HL-60 (cell line): ENCODE data around the gene SHISA6.

Source experiments
- DNase-seq, 2 experiments: peaks; one replicate each; pipeline ENCODE4 v3.0.0-alpha.2; 2010 to 2020; ENCODE audit warnings: low read depth in 1 of 2, low spot score in 1 of 2
- H3K27ac ChIP-seq: fragments of 250-450 bp; sonication (Bioruptor Pico); replicated peaks from 2 replicates; pipeline ENCODE4 v1.5.1; 2020; ENCODE audit warnings: mild to moderate bottlenecking, moderate library complexity
- H3K27me3 ChIP-seq: fragments of 250-450 bp; sonication (Bioruptor Pico); 2 replicates; pipeline ENCODE4 v1.5.1; 2021; ENCODE audit warnings: mild to moderate bottlenecking, moderate library complexity; ENCODE audit not compliant: insufficient read depth, poor library complexity, severe bottlenecking
- H3K4me3 ChIP-seq: replicated peaks from 2 replicates; pipeline ENCODE4 v1.5.1; 2011; ENCODE audit warnings: mild to moderate bottlenecking, control low read depth, low read length; ENCODE audit not compliant: insufficient read depth
- GABPA ChIP-seq: IDR thresholded peaks from 2 replicates; pipeline ENCODE4 v1.6.1; 2012; ENCODE audit warnings: low read depth
- POLR2AphosphoS5 ChIP-seq: IDR thresholded peaks from 2 replicates; pipeline ENCODE4 v1.6.1; 2012; ENCODE audit warnings: low read depth
- SPI1 ChIP-seq: IDR thresholded peaks from 2 replicates; pipeline ENCODE4 v1.6.1; 2012; ENCODE audit warnings: low read depth, mild to moderate bottlenecking, borderline replicate concordance
- TF ChIP-seq, protein P1 (sequence below): IDR thresholded peaks from one replicate; pipeline ENCODE4 v1.5.1; 2011; ENCODE audit warnings: low read length, control low read depth, inconsistent platforms; ENCODE audit not compliant: insufficient read depth
- TF ChIP-seq, protein P2 (sequence below): IDR thresholded peaks from 2 replicates; pipeline ENCODE4 v1.6.1; 2012; ENCODE audit warnings: low read depth; ENCODE audit not compliant: insufficient replicate concordance

The SHISA6 gene

DNA sequence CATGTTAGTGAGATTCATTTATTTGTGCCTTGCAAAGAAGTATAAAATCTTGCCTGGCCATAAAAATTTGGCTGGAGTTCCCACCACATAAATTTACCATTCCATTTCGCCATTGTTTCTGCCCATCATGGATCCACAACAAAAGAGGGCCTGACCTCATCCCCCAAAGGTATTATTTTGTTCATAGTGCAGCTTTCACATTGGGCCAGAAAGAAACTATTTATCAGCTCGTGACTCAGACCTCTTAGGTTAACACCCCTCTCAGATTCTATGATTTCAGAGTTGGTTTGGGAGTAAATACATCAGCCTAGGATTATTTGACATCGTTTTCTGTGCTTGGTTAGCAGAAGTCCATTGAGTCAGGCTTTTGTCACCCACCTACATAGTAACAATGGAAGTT is 108.1 kb downstream of the SHISA6 start:
- DNase-seq = no peak
- TF ChIP-seq, protein P1, sequence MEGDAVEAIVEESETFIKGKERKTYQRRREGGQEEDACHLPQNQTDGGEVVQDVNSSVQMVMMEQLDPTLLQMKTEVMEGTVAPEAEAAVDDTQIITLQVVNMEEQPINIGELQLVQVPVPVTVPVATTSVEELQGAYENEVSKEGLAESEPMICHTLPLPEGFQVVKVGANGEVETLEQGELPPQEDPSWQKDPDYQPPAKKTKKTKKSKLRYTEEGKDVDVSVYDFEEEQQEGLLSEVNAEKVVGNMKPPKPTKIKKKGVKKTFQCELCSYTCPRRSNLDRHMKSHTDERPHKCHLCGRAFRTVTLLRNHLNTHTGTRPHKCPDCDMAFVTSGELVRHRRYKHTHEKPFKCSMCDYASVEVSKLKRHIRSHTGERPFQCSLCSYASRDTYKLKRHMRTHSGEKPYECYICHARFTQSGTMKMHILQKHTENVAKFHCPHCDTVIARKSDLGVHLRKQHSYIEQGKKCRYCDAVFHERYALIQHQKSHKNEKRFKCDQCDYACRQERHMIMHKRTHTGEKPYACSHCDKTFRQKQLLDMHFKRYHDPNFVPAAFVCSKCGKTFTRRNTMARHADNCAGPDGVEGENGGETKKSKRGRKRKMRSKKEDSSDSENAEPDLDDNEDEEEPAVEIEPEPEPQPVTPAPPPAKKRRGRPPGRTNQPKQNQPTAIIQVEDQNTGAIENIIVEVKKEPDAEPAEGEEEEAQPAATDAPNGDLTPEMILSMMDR = no peak
- no peak for TF ChIP-seq SPI1
- TF ChIP-seq, protein P2, sequence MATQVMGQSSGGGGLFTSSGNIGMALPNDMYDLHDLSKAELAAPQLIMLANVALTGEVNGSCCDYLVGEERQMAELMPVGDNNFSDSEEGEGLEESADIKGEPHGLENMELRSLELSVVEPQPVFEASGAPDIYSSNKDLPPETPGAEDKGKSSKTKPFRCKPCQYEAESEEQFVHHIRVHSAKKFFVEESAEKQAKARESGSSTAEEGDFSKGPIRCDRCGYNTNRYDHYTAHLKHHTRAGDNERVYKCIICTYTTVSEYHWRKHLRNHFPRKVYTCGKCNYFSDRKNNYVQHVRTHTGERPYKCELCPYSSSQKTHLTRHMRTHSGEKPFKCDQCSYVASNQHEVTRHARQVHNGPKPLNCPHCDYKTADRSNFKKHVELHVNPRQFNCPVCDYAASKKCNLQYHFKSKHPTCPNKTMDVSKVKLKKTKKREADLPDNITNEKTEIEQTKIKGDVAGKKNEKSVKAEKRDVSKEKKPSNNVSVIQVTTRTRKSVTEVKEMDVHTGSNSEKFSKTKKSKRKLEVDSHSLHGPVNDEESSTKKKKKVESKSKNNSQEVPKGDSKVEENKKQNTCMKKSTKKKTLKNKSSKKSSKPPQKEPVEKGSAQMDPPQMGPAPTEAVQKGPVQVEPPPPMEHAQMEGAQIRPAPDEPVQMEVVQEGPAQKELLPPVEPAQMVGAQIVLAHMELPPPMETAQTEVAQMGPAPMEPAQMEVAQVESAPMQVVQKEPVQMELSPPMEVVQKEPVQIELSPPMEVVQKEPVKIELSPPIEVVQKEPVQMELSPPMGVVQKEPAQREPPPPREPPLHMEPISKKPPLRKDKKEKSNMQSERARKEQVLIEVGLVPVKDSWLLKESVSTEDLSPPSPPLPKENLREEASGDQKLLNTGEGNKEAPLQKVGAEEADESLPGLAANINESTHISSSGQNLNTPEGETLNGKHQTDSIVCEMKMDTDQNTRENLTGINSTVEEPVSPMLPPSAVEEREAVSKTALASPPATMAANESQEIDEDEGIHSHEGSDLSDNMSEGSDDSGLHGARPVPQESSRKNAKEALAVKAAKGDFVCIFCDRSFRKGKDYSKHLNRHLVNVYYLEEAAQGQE = no peak
- no peak for TF ChIP-seq POLR2AphosphoS5
- TF ChIP-seq GABPA = no peak
- Histone ChIP-seq H3K27me3 (no peaks in the 10 kb centered on the region), H3K4me3 (no peak overlapping the region), H3K27ac (no peak overlapping the region)

DNA sequence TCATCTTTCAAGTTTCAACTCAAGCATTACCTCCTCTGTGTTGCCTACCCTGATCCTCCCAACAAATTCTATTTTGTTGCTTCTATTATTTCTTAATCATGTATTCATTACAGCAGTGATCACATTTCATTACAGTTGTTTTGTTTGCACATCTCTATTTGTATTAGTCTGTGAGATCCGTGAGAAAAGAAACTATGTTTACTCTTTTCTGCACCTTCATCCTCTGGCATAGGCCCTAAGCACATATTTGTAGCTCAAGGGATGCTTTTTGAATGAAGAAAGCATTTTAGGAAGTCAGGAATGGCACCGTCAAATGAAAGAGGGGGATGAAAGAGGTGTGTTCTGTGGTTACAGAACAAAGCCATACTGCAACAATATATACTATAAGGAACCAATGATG is 110.5 kb downstream of the SHISA6 start:
- Histone ChIP-seq H3K27ac (no peak overlapping the region), H3K4me3 (no peak overlapping the region), H3K27me3 (no peaks in the 10 kb centered on the region)
- DNase-seq = no peak
- TF ChIP-seq GABPA = no peak
- TF ChIP-seq POLR2AphosphoS5 = no peak
- TF ChIP-seq, protein P1 = no peak
- TF ChIP-seq SPI1 = no peak
- TF ChIP-seq, protein P2 = no peak

DNA sequence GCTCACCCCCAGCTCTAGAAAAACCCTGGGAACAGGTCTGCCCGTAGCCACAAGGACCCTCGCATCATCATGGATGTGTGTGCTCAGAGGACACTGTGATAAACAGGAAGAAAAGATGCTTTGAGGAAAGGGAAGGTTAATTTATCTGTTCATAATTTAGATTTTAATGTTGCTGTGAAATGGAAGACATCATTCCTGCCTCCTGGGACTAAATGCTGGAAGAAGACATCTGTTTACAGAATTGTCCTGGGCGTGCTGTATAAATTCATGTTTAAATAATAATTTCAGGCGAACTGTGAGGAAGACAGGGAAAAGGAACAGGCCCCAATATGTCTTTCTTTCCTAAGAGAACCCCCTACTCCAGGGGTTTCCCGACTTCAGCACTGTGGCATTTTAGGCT is 112.6 kb downstream of the SHISA6 start:
- H3K4me3 ChIP-seq = no peak overlapping the region
- no peak for DNase-seq
- H3K27me3 ChIP-seq = no peaks in the 10 kb centered on the region
- no peak overlapping the region for H3K27ac ChIP-seq
- TF ChIP-seq, protein P1 = no peak
- TF ChIP-seq, protein P2 = no peak
- TF ChIP-seq GABPA (no peak), POLR2AphosphoS5 (no peak), SPI1 (no peak)
